Cerebellar nuclear complex (tissue), 1 donor: ENCODE results near the gene FAM53B.

ENCODE experiments used
- DNase-seq, 2 experiments: peaks; one replicate each; lab custom pipeline; 2025; lab: John Stamatoyannopoulos, UW

The FAM53B gene

GRCh38 chr10:124678557-124679240, 65.5 kb downstream of the FAM53B start:
- no peak for DNase-seq

- DNase-seq, result no peak
These were observed 66.2 kb downstream of the FAM53B start for GRCh38 chr10:124677749-124678556.

- peak in 1 of 2 experiments; percentile 44 for DNase-seq
These were observed 66.9 kb downstream of the FAM53B start for GRCh38 chr10:124677293-124677699.

GRCh38 chr10:124676416-124677062, 67.6 kb downstream of the FAM53B start:
- DNase-seq, result no peak

GRCh38 chr10:124675824-124676223, 68.4 kb downstream of the FAM53B start:
- DNase-seq, result no peak

- no peak for DNase-seq
These were observed 68.9 kb downstream of the FAM53B start for GRCh38 chr10:124675261-124675660.

- DNase-seq, result no peak
These were observed 69.4 kb downstream of the FAM53B start for GRCh38 chr10:124674768-124675222.

- DNase-seq, result no peak
These were observed 72.0 kb downstream of the FAM53B start for GRCh38 chr10:124672181-124672638.

GRCh38 chr10:124671486-124672075, 72.6 kb downstream of the FAM53B start:
- no peak for DNase-seq

- peak; percentile 17 to 49 for DNase-seq
These were observed 73.3 kb downstream of the FAM53B start for GRCh38 chr10:124670849-124671248.

GRCh38 chr10:124669824-124670654, 74.1 kb downstream of the FAM53B start:
- no peak for DNase-seq

- no peak for DNase-seq
These were observed 74.9 kb downstream of the FAM53B start for GRCh38 chr10:124669141-124669823.

- DNase-seq, result no peak
These were observed 75.6 kb downstream of the FAM53B start for GRCh38 chr10:124668517-124669051.

GRCh38 chr10:124667425-124668345, 76.5 kb downstream of the FAM53B start:
- DNase-seq, result no peak

- no peak for DNase-seq
These were observed 77.7 kb downstream of the FAM53B start for GRCh38 chr10:124666494-124666893.

GRCh38 chr10:124665980-124666379, 78.2 kb downstream of the FAM53B start:
- DNase-seq, result no peak

GRCh38 chr10:124665558-124665957, 78.6 kb downstream of the FAM53B start:
- DNase-seq, result no peak

GRCh38 chr10:124665091-124665490, 79.1 kb downstream of the FAM53B start:
- DNase-seq, result no peak

- DNase-seq, result no peak
These were observed 80.3 kb downstream of the FAM53B start for GRCh38 chr10:124663766-124664360.
